Lower leg skin (tissue), 3 donors: Measurements from ENCODE around the gene FAM107B.

Experiments used
- CTCF ChIP-seq, 3 donors: fragments of 450-650 bp; IDR thresholded peaks; one replicate each; pipeline ENCODE4 v1.5.1; 2016; ENCODE audit warnings: antibody characterized with exemption in 3 of 3, mild to moderate bottlenecking in 3 of 3, moderate library complexity in 2 of 3
- POLR2A ChIP-seq, 2 donors: fragments of 450-650 bp; IDR thresholded peaks; one replicate each; pipeline ENCODE4 v1.6.1; 2016 to 2017; ENCODE audit warnings: antibody characterized with exemption in 2 of 2, mild to moderate bottlenecking in 1 of 2, moderate library complexity in 1 of 2

GRCh38 chr10:14605231-14605925 is 169.3 kb downstream of the FAM107B start:
- TF ChIP-seq CTCF (IDR thresholded peaks at IDR 0.05) (no peak), POLR2A (IDR thresholded peaks at IDR 0.05) (no peak)
